ENCODE data around the gene BMPER. TPM values are rescaled to one million over a fixed set of nuclear protein-coding genes. Genes with fewer than 3 reads are reported as not detected.

The BMPER gene
- total RNA-seq, 4 donors from 2014 or later = 0.25 to 2.3 (median 0.96) TPM

DNA sequence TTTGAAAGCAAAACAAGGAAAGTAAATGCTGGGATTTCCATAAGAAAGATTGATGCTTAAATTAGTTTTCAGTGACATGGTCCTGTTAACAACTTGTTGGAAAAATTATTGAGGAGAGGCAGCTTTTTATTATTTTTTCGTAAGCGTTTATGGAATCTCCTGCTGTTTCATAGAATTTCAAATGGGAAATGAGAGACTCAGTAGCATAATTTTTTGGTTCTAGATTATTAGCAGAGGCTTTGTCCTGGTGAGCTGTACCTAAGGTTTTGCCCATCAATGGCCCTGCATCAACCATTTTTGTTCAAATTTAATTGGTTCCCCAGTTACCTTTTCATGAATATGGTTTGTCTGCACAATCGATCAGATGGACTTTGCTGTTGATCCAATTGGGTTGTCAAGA, 205.7 kb downstream of the BMPER start:
- H3K36me3 ChIP-seq = no peaks in the 10 kb centered on the region
- DNase-seq = no peak
- 95 to 98% methylated on average over 3 of the region's 3 CpGs for WGBS, 2 donors
- no peak for TF ChIP-seq POLR2A (IDR thresholded peaks at IDR 0.05)
- TF ChIP-seq, protein P1, sequence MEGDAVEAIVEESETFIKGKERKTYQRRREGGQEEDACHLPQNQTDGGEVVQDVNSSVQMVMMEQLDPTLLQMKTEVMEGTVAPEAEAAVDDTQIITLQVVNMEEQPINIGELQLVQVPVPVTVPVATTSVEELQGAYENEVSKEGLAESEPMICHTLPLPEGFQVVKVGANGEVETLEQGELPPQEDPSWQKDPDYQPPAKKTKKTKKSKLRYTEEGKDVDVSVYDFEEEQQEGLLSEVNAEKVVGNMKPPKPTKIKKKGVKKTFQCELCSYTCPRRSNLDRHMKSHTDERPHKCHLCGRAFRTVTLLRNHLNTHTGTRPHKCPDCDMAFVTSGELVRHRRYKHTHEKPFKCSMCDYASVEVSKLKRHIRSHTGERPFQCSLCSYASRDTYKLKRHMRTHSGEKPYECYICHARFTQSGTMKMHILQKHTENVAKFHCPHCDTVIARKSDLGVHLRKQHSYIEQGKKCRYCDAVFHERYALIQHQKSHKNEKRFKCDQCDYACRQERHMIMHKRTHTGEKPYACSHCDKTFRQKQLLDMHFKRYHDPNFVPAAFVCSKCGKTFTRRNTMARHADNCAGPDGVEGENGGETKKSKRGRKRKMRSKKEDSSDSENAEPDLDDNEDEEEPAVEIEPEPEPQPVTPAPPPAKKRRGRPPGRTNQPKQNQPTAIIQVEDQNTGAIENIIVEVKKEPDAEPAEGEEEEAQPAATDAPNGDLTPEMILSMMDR (IDR thresholded peaks at IDR 0.05) = no peak
- H3K9me3 ChIP-seq = no peaks in the 10 kb centered on the region
- intact Hi-C loops (cut with DNase I) = no loop called here
- no peak overlapping the region for H3K27ac ChIP-seq
- H3K4me3 ChIP-seq (replicated peaks in 1 of 3) = no peak overlapping the region
- no peaks in the 10 kb centered on the region for H3K27me3 ChIP-seq
- H3K4me1 ChIP-seq = no peaks in the 10 kb centered on the region

DNA sequence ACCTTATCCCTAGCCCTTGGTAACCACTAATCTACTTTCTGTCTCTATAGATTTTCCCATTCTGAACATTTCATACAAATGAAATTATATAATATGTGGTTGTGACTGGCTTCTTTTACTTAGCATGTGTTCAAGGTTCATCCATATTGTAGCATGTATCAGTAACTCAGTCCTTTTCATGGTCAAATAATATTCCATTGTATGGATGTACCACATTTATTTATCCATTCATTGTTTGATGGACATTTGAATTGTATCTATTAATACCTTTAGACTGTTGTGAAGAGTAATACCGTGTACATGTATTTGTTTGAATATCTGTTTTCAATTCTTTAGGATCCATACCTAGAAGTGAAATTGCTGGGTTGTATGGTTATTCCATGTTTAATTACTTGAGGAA, 210.2 kb downstream of the BMPER start:
- WGBS, 2 donors = 42 to 93% methylated on average over 1 of the region's 1 CpG
- intact Hi-C loops (cut with DNase I) = no loop called here
- Histone ChIP-seq H3K36me3 (no peaks in the 10 kb centered on the region), H3K9me3 (no peaks in the 10 kb centered on the region), H3K27ac (no peak overlapping the region), H3K27me3 (no peaks in the 10 kb centered on the region), H3K4me3 (replicated peaks in 1 of 3) (no peak overlapping the region), H3K4me1 (no peaks in the 10 kb centered on the region)
- no peak for DNase-seq
- no peak for TF ChIP-seq POLR2A (IDR thresholded peaks at IDR 0.05)
- TF ChIP-seq, protein P1 (IDR thresholded peaks at IDR 0.05) = no peak

DNA sequence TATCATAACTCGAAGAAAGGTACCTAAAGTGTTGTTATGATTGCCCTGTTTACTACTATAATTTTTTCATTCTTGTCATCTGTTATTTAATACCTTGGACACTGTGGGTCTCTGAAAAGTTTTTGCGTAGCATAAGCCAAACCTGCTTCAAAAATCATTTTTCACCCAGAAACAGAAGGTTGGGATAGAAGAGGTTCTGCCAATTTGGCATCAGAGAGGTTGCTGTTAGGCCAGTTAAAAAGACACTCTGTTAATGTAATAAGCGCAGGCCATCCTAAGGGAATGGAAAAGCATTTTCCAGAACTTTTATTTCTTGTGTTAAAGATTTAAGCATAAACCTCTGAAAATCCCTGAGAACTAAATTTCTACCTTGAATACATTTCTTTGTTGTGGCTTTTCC, 212.2 kb downstream of the BMPER start:
- no peaks in the 10 kb centered on the region for H3K27me3 ChIP-seq
- TF ChIP-seq POLR2A (IDR thresholded peaks at IDR 0.05) = no peak
- TF ChIP-seq, protein P1 (IDR thresholded peaks at IDR 0.05) = no peak
- intact Hi-C loops (cut with DNase I) = no loop called here
- H3K9me3 ChIP-seq = no peaks in the 10 kb centered on the region
- no peak overlapping the region for H3K4me3 ChIP-seq (replicated peaks in 1 of 3)
- H3K4me1 ChIP-seq = no peaks in the 10 kb centered on the region
- no peak overlapping the region for H3K27ac ChIP-seq
- 86 to 91% methylated on average over 3 of the region's 3 CpGs for WGBS, 2 donors
- H3K36me3 ChIP-seq = no peaks in the 10 kb centered on the region
- DNase-seq = no peak

DNA sequence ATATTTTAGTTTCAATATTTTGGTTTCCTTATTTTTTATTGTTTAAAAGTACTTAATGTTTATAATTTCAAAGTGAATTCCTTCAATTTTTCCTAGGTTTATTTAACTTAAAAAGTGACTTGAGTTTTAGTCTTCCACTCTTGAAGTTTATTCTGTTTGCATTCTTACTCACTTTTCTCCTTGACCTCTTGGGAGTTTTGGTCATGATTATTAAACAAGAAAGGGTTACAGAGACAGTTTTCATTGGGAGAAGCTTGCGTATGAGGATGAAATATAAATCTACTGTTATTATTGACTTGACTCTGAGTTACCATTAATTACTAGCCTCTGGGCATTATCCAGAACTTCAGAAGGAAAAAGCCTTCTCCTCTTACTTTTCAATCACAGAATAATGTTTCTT, 216.0 kb downstream of the BMPER start:
- Histone ChIP-seq H3K27ac (no peak overlapping the region), H3K4me1 (no peaks in the 10 kb centered on the region), H3K27me3 (no peaks in the 10 kb centered on the region), H3K4me3 (replicated peaks in 1 of 3) (no peak overlapping the region), H3K9me3 (no peaks in the 10 kb centered on the region), H3K36me3 (no peaks in the 10 kb centered on the region)
- TF ChIP-seq, protein P1 (IDR thresholded peaks at IDR 0.05) = no peak
- TF ChIP-seq POLR2A (IDR thresholded peaks at IDR 0.05) = no peak
- DNase-seq = no peak
- intact Hi-C loops (cut with DNase I) = no loop called here
- 0 to 47% methylated on average over 1 of the region's 1 CpG for WGBS, 2 donors

DNA sequence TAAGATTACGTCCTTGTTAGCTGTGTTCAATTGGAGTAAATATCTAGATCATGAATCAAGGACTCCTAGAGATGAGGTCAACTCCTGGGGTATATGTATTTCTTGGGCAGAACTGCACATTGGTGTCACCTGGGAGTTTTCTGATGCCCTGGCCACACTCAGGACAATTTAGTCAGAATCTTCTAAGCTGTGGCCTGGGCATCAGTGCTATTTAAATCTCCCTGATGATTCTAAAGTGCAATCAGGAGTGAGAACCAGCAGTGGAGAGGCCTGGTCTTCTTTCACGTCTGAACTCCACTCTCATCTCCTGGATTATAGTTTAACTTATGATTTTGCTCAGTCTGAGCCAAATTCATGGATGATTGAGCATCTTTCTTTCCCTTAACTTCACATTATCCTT, 218.0 kb downstream of the BMPER start:
- H3K4me1 ChIP-seq = no peaks in the 10 kb centered on the region
- TF ChIP-seq, protein P1 (IDR thresholded peaks at IDR 0.05) = no peak
- TF ChIP-seq POLR2A (IDR thresholded peaks at IDR 0.05) = no peak
- WGBS, 2 donors = 66 to 72% methylated on average over 2 of the region's 2 CpGs
- H3K36me3 ChIP-seq = no peaks in the 10 kb centered on the region
- DNase-seq = no peak
- H3K27me3 ChIP-seq = no peaks in the 10 kb centered on the region
- intact Hi-C loops (cut with DNase I) = no loop called here
- H3K9me3 ChIP-seq = no peaks in the 10 kb centered on the region
- H3K27ac ChIP-seq = no peak overlapping the region
- H3K4me3 ChIP-seq (replicated peaks in 1 of 3) = no peak overlapping the region

Measured in thyroid gland (tissue), 4 donors.